Embryonic facial prominence (tissue), 1 donor: ENCODE measurements around the gene LY6G6F.
"Not testable (repeated sequence)": the region's sequence is repeated elsewhere in the genome, so short reads cannot be mapped to it uniquely, and the experiment has no call there.

Experiments
- DNase-seq: peaks from one replicate; pipeline ENCODE4 v3.0.0-alpha.2; 2016; ENCODE audit errors: extremely low spot score

Gene LY6G6F

GRCh38 chr6:31702819-31703716 is 3.6 kb upstream of the LY6G6F start, which contains the start of gene ABHD16A:
TSS of gene ABHD16A (minus strand) at chr6:31703324. CDS start at chr6:31703281, 43 bp downstream.
- DNase-seq, result peak; percentile 97

DNA sequence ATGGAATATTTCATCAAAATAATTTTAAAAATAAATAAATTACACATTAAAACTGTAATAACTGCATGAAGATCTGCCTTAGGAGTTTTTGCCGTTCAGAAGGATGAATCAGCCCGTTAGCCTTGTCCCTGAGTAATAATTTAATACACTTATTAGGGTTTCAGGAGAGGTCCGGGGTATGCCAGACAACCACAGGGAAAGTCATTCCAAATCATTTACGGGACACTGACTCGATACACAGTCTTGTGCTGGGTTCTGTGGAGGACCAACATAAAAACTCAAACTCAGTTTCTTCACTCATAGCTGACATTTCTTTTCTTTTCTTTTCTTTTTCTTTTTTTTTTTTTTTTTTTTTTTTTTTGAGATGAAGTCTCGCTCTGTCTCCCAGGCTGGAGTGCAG is 735 bp upstream of the LY6G6F start:
- no peak for DNase-seq

DNA sequence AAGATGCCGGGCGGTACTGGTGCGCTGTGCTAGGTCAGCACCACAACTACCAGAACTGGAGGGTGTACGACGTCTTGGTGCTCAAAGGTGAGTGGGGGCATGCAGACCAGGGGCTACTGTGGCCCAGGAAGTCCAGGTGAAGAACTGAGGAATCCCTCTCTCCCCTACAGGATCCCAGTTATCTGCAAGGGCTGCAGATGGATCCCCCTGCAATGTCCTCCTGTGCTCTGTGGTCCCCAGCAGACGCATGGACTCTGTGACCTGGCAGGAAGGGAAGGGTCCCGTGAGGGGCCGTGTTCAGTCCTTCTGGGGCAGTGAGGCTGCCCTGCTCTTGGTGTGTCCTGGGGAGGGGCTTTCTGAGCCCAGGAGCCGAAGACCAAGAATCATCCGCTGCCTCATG is 1.0 kb downstream of the LY6G6F start:
- DNase-seq, result no peak

GRCh38 chr6:31708224-31708623 is 1.6 kb downstream of the LY6G6F start:
- no peak for DNase-seq

GRCh38 chr6:31709157-31709556 is 2.5 kb downstream of the LY6G6F start:
- not testable (repeated sequence) for DNase-seq

- DNase-seq, result no peak
Observed at GRCh38 chr6:31710523-31711219, 4.0 kb downstream of the LY6G6F start.

DNA sequence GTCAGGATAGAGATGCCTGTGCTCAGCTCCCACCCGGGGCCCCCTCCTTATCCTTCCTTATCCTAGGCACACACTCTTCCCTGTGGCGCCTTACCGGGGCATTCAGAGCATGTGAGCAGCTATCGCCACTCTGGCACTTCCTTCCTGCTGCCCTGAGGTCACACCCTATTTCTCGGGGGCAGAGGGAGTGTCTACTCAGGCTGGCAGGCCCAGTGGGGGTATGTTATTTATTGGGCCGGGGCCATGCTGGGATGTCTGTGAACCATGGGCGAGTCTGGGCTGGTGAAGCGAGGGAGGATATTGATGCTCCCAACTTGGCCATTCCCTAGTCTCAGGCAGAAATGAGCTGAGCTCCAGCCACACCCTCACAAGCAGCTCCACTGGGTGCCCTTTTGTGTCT is 4.6 kb downstream of the LY6G6F start:
- no peak for DNase-seq

DNA sequence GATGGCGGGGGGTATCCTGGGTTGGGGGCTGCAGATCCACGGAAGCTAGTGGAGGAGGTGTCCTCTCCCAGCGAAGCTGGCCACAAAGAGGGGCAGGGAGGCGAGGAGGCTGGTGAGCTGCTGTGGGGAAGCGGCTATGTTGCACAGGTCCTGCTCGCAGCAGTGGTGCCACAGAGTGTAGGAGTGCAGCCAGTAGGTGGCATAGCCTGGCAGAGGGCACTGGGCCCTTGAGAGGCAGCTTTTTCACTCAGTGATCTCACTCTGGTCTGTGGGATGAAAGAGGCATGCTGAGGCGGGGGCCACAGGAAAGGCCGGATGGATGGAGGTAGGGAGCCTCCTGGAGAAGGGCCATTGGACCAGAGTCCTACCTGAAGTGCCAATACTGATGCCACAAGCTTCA is 5.6 kb downstream of the LY6G6F start:
- DNase-seq, result no peak

- no peak for DNase-seq
Observed at GRCh38 chr6:31713465-31713864, 6.8 kb downstream of the LY6G6F start.

- peak; percentile 29 for DNase-seq
Observed at GRCh38 chr6:31713991-31714684, 7.5 kb downstream of the LY6G6F start.

DNA sequence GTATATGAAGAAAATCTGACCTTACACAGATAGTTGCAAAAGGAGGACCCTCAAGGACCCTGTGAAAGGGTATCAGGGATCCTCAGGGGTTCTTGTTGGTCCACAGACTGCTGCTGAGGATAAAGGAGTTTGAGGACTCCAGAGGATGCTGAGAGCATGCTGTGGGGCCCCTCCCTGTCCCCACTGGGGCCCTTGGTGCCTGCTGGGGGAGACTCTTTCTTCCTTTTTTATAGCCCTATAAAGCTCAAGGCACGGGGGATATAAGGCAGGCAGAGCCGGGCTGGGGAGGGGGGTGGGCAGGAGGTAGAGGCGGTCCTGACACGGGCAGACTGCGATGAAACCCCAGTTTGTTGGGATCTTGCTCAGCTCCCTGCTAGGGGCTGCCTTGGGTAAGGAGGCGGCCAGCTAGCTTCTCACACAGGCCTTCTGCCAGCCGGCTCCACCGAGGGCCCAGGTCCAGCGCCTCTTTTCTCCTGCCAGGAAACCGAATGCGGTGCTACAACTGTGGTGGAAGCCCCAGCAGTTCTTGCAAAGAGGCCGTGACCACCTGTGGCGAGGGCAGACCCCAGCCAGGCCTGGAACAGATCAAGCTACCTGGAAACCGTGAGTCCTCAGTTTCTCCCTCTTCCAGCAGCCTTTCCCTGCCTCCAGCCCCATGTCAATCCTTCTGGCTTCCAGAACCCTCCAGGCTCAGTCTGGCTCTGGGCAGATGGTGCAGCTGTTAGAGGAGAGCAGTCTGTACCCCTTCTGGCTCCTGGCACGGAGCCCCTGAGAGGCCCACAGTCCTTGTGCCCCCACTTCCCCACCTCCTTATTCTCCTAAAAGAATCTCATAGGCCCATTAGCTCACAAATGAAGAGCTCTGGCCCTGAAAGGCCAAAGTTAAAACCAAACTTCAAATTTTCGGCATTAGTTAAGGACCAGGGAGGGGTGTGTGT is 8.6 kb downstream of the LY6G6F start, which contains the start of gene LY6G6D:
TSS of gene LY6G6D (plus strand) at position 327 of the 937 bp plus-strand sequence. CDS start at position 335, 8 bp downstream.
- no peak for DNase-seq

DNA sequence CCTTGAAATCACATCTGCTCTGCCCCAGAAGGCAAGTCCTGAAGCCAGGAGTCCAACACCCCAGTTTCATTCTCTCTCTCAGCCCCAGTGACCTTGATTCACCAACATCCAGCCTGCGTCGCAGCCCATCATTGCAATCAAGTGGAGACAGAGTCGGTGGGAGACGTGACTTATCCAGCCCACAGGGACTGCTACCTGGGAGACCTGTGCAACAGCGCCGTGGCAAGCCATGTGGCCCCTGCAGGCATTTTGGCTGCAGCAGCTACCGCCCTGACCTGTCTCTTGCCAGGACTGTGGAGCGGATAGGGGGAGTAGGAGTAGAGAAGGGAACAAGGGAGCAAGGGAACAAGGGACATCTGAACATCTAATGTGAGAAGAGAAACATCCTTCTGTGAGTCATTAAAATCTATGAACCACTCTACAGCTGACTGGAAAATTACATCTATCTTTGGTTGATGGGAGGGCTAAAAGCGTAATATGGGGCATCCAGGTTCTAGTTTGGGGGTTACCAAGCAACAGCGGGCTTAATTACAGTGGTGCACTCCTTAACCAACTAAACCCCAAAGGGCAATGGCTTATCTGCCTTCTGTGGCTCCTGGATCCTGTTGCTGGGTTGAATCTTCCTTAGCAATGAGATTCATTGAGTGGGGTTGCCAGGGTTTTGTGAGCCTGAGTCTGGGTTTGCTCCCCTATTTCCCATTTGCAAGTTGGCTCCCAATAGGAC is 11.0 kb downstream of the LY6G6F start:
- DNase-seq, result no peak

DNA sequence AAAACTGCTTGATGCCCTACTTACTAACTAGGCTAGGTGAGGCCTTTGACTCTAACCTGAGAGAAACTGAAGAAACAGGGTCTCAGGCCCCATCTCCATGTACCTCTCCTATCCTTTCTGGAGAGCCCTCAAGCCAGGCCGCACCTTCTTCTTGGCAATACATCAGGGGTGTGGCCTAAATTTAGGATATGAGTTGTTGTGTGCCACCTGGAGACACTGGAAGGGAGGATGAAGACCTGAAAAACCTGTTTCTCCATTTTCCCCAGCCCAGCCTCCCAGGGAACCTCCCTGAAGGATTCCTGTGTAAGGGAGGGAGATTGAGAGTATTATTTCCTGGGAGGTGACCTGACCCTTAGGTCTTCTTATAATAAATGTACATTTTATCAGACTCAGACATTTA is 11.6 kb downstream of the LY6G6F start:
- no peak for DNase-seq

- DNase-seq, result no peak
Observed at GRCh38 chr6:31719001-31719400, 12.3 kb downstream of the LY6G6F start.

- DNase-seq, result no peak
Observed at GRCh38 chr6:31720196-31720770, 13.6 kb downstream of the LY6G6F start.

DNA sequence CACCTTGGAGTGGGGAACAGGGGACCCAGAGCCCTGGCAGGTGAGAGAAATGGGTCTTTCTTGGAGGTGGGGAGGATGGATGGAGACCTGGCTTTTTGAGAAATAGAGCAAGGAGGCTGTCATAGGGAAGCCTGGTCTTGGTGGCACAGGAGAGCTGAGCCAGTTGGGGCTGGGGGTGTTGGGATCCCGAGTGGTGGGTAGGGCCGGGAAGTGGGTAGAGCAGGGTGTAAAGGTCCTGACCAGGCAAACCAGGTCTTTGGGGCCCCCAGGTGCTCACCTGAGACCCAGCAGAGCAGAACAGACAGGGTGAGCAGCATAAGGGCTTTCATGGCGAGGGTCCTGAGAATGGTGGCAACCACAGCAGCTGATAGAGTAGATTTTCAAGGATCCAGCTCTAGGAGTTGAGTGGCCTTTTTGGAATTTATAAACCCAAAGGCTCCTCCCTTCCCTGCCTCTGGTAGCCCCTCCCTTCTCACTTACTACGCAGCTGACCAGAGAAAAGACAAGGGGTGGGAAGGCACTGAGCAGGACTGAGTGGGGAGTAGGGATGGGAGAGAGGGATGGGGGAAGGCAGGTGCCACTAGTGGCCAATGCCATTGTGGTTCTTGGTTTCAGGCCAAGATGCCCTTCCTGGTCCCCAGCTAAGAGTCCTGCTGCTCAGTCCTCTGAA is 14.8 kb downstream of the LY6G6F start, which contains the start of gene LY6G6C:
TSS of gene LY6G6C (minus strand) at position 396 of the 670 bp plus-strand sequence. CDS start at position 329, 67 bp downstream.
- no peak for DNase-seq

- DNase-seq, result no peak
Observed at GRCh38 chr6:31722173-31722572, 15.5 kb downstream of the LY6G6F start.

DNA sequence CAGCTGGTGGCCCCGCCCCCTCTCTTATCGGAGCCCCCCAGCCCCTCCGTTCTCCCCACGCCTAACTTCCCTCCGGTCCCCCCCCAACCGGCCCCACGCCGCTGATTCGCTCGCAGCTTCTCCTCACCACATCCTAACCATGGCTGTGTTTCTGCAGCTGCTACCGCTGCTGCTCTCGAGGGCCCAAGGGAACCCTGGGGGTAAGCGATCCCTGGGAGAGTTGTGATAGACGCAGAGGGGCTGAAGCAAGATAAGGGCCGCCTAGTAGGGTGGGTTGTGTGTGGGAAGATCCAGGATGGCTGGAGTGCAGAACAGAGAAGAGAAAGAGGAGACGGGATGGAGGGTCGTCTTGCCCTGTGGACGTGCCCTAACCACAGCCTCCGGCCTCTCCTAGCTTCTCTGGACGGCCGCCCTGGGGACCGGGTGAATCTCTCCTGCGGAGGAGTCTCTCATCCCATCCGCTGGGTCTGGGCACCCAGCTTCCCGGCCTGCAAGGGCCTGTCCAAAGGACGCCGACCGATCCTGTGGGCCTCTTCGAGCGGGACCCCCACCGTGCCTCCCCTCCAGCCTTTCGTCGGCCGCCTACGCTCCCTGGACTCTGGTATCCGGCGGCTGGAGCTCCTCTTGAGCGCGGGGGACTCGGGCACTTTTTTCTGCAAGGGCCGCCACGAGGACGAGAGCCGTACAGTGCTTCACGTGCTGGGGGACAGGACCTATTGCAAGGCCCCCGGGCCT is 16.7 kb downstream of the LY6G6F start, which contains the start of gene MPIG6B:
TSS of gene MPIG6B (plus strand) at position 129 of the 735 bp plus-strand sequence. CDS start at position 140, 11 bp downstream.
- no peak for DNase-seq
